ENCODE results near the gene ITGB8.

GRCh38 chr7:20395104-20395503 is 64.4 kb downstream of the ITGB8 start:
- TF ChIP-seq CTCF (IDR thresholded peaks at IDR 0.05 in 4 of 5, conservative IDR thresholded peaks at IDR 0.05 in 1 of 5) = no peak
- TF ChIP-seq POLR2A (IDR thresholded peaks at IDR 0.05) = no peak

Measured in gastrocnemius medialis (tissue), 4 donors.